Body of pancreas (tissue), 4 donors: ENCODE measurements around the gene SMIM41.

ENCODE experiments used
- CTCF ChIP-seq, 7 experiments: fragments of 450-650 bp in 4 of 7; fragments of 200-600 bp in 3 of 7; sonication (generic) in 3 of 7; IDR thresholded peaks; one replicate each; pipeline ENCODE4 v1.5.1; 2016 to 2019; ENCODE audit warnings: antibody characterized with exemption in 7 of 7
- POLR2A ChIP-seq, 3 donors: fragments of 450-650 bp; IDR thresholded peaks; one replicate each; pipeline ENCODE4 v1.6.1; 2016; ENCODE audit warnings: antibody characterized with exemption in 3 of 3, mild to moderate bottlenecking in 2 of 3

GRCh38 chr12:52079576-52080402 is at the start of gene SMIM41:
- no peak for TF ChIP-seq CTCF (IDR thresholded peaks at IDR 0.05)
- TF ChIP-seq POLR2A (IDR thresholded peaks at IDR 0.05): no peak
